PC-9 (cell line): ENCODE results near the gene SLC8A2.

Experiments
- EZH2 ChIP-seq: fragments of 200-600 bp; sonication (generic); IDR thresholded peaks from 2 replicates; pipeline ENCODE4 v1.8.0; 2017; ENCODE audit warnings: antibody characterized with exemption, low read depth
- TF ChIP-seq, protein P1 (sequence below): fragments of 200-600 bp; sonication (generic); conservative IDR thresholded peaks from 2 replicates; pipeline ENCODE4 v1.6.1; 2017; ENCODE audit warnings: mixed run types, antibody characterized with exemption, mild to moderate bottlenecking, moderate library complexity

DNA sequence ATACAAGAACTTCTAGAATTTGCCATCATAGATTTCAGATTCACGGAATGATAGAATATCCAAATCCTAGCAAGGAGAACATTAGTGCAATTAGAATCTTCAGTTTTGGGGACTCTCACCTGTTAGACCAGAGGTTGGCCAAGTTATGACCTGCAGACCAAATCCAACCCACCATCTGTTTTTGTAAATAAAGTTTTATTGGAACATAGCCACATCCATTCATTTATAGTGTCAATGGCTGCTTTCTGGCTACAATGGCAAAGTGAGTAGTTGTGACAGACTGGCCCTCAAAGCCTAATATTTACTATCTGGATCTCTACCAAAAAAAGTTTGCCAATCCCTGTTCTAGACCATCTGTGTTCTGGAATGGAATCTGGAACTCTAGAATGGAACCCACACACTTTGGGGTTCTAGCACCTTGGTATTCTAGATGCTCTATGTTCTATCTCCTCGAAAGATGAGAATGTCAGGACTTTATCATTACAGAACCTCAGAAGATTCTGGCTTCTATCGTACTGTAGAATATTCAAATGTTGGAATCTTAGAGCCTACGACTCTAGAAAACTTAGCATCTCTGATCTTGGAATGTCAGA is 9.9 kb upstream of the SLC8A2 start:
- TF ChIP-seq, protein P1, sequence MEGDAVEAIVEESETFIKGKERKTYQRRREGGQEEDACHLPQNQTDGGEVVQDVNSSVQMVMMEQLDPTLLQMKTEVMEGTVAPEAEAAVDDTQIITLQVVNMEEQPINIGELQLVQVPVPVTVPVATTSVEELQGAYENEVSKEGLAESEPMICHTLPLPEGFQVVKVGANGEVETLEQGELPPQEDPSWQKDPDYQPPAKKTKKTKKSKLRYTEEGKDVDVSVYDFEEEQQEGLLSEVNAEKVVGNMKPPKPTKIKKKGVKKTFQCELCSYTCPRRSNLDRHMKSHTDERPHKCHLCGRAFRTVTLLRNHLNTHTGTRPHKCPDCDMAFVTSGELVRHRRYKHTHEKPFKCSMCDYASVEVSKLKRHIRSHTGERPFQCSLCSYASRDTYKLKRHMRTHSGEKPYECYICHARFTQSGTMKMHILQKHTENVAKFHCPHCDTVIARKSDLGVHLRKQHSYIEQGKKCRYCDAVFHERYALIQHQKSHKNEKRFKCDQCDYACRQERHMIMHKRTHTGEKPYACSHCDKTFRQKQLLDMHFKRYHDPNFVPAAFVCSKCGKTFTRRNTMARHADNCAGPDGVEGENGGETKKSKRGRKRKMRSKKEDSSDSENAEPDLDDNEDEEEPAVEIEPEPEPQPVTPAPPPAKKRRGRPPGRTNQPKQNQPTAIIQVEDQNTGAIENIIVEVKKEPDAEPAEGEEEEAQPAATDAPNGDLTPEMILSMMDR = no peak
- no peak for TF ChIP-seq EZH2
